HG02623 (cell line): ENCODE measurements around the gene DLX2.

Experiments
- ATAC-seq: cut with Tn5 transposase; IDR thresholded peaks from one replicate; pipeline ENCODE4 v1.9.1; 2021; ENCODE audit warnings: moderate library complexity; ENCODE audit not compliant: unreplicated experiment

The DLX2 gene

DNA sequence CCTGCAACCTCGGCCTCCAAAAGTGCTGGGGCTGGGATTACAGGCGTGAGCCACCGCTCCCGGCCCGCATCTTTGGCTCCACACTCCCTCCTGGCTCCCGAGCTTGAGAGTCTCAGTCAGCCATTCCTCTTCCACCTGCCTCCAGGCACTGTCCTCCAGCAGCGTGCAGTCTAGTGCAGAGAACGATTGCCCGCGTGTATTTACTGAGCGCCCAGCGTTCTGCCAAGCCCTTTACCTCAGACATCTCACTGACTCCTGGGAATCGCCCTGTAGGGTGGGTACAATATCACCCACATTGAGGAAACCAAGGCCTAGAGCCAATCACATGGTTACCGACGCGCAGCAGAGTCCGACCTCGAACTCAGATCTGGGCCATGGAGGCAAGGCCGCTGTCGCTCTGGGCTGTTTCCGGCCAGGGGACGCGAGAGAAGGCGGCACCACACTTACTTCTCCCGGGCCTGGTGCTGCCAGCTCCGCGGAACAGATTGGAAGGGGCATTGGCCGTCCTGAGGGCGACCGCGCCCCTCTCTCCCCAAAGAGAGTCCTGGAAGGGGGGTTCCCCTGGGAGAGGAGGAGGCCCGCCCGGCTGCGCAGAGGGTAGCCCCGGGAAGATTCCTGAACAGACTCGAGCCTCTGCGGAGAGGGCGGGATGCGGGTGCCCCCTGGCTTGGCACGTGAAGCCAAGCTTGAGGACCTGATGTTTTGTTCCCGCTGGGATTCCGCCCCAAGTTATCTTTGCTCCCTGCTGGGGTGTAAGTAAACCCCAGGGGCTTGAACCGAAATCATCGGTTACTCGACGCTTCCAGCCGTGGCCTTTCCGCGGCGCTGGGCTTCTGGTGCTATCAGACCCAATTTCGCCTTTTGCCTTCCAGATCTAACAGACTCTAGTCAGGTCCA, 5.2 kb upstream of the DLX2 start:
- ATAC-seq: no peak

- ATAC-seq: no peak
Measured at GRCh38 chr2:172106108-172106961, 3.6 kb upstream of the DLX2 start.

- no peak for ATAC-seq
Measured at GRCh38 chr2:172105471-172106107, 2.9 kb upstream of the DLX2 start.

DNA sequence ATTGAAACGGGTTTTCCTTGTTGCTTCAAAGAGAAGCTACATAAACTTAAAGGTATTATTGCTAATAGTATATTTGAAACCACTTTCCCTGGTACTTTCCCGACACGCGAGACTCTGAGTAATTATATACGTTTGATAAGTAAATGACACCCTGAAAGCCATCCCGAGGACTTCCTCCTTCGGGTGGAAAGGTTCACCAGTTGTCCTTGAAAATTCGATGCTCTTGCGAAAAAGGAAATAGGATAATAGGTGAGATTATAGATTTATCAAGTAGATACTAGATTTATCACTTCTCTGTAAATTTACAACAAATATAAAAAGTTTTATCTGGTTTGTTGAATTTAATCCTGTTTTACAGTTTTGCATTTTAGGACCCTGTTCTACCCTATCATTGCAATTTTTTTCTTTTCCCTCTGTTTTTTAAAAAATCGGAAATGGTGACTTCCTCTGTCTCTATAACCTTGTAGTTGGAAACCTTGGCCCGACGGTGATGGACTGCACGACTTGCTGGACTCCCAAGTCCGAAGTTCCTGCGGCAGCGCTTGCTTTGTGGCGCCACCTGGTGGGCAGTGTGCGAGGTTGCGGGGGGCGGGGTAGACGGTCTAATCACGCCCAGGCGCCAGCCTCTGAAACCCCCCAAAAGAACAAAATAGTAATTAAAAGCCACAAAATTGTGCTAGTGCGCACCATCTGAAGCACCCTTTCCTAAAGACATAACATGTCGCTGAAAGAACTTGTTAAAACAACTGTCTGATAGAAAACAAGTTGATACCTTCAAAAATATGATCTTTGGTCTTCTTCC, 972 bp upstream of the DLX2 start:
- no peak for ATAC-seq

DNA sequence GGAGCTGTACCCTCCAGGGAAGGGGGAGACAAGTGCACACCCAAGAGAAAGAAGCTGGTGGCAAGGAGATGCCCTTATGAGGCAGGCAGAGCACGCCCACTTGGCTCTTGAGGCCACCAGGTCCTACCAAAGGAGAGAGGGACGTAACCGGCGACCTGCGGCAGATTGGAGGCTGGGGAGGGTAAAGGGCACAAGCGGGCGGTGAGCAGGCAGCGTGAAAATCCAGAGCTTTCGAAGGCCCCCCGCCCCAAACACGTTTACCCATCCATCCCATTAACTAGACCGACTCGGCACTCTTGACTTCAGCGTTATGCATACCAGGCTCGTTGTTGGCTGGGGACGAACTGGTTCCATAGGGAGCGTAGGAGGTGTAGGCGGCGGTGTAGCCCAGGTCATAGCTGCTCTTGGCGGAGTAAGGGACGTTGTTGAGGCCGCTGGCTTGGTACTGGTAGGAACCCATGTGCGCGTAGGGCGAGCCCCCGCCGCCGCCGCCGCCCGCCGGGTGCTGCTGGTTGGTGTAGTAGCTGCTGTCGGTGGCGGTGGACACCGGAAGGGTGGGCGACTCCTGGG, 794 bp downstream of the DLX2 start:
- ATAC-seq: no peak

GRCh38 chr2:172100935-172101820, 1.5 kb downstream of the DLX2 start:
- no peak for ATAC-seq

DNA sequence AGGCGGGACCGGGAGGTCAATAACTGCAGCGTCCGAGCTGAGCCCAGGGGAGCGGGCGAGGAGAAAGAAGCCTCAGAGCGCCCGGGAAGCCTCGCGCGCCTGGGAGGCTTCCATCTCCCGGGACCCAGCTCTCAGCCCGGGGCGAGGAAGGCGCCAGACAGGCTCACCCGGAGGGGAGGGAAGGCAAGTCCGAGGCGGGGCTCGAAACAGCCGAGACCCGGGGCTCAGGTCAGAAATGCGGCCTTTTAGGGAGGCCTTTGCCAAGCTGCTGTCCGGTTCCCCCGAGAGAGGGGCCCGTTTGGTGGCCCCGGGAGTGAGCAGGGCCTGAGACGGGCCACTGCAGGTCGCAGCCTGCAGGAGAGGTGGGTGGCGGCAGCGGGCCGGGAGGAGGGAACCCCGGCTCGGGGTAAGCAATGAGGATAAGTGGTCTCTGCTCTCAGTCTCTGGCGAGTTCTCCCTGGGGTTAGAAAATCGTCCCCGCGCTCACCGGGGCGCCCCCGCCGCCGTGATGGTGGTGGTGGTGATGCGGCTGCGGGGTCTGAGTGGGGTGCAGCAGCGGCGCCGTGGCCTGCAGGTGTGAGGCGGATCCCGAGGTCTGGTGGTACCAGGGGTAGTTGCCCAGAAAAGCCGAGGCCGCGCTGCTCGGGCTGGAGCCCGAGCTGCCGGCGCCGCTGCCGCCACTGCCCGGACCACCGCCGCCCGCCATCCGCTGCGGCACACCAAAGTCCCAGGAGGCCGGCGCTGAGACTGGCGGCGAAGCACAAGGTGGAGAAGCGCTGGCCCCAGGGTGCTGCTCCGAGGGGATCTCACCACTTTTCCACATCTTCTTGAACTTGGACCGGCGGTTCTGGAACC, 2.4 kb downstream of the DLX2 start:
- no peak for ATAC-seq

- ATAC-seq: no peak
Measured at GRCh38 chr2:172099472-172100079, 3.1 kb downstream of the DLX2 start.

- no peak for ATAC-seq
Measured at GRCh38 chr2:172098650-172099471, 3.8 kb downstream of the DLX2 start.

DNA sequence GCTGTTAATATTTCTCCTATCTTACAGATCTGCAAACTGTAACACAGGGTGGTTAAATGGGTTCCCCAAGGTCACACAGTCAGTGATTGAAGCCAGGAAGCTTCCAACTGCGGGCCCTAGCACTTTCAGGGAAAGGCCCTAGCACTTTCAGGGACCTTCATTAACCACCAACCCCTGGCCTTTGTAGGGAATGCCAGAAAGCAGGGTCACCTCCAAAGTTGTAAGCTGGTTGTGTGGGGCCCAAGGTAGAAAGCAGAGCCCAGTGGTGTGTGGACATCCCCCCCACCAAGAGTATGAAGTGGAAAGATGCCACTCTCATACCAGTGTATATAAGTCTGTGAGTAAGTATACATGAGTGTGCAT, 4.4 kb downstream of the DLX2 start:
- ATAC-seq: no peak

DNA sequence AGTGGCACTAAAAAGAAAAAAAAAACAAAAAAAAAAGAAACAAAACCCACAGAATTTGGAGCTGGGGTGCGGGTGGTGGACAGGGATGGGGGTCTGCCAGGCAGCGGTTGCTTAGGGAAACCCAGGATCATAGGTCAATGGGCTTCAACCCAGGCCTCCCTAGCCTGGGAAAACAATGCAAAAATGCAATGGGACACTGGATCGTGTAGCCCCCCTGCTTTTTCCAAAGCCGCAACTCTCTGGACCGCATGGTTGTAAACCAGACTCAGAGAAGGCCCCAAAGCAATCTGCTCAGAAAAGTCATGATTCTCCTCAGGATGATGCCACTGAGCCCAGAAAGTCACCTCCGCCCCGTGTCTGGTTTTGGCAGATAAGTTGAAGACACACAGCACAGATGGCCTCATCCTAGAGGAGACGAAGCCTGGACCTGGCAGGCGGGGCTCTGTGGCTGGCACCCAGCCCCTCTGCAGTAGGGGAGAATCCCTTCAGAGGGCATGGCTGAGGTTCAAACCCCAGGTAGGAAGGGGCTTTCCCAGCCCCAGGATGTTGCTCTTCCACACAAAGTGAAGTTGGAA, 5.1 kb downstream of the DLX2 start:
- ATAC-seq: no peak

DNA sequence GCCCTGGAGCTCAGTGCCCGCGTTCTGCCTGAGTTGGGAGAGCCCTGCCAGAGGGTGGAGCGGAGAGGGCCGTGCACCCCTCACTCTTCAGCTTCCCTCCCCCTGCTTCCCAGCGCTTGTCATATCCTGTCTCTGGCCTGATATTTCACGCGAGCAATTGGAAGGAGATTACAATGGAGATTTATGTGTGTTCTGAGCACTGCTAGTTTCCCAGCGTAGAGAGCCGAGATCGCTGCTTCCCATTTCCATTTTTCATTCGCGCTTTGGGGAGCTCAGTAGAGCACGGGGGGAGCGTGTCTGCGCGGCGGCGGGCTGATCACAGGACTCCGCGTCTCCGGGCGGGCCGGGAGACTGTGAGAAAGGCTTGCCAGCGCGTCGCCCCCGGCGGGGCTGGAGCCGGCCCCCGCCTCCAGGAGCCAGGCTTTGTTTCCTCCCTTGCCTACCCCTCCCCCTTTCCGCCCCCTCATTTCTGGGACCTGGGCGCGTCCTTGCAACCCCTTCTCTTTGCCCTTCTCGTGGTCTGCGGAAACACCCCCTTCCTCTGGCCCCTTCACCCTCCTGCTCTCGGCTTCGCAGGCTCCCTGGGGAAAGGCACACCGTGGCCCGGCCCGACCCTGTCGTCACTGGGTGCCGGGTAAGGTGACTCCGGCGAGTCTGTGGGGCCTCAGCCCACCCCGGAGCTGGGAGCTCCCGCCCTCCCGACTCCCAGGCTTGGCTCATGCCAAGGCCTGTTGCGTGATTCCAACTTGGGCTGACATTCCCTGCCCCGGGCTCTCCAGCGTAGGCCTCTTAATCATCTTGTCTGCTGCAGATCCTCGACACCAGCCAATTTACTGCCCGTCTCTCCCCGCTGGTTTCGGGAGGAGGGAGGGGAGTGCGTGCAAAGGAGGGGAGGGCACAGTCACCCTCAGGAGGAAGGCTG, 5.8 kb downstream of the DLX2 start:
- no peak for ATAC-seq

DNA sequence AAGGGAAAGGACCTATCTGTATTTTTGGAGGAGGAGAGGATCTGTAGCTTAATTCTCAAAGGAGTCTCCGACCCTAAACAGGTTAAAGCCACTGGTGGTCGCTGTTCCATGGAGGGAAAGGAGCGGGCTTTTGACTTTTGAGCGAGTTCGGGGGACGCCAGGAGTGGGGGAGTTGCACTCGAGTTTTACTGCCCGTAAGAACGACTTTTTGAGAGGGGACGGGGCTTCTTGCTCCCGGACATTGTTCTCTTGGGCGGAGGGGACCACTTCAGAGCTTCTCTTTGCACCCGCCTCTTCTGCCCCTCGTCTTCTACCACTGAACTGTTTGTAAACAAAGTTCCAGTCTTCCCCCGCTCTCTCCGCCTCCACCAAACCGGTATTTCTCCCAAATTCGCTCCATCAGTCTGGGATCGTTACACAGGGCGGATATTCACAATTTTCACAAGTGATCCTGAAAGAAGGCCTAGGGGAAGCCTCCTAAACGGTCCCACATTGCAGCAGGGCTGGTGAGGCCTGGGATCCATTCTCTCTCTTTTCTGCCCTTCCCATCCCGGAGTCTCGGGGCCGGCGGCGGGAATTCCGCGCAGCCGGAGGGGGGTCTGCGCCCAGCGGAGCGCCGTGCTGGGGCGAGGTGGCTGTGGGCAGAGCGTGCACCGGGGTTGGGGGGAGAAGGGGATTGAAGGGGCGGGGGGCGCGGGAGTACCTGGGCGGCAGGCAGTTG, 6.6 kb downstream of the DLX2 start:
- no peak for ATAC-seq

DNA sequence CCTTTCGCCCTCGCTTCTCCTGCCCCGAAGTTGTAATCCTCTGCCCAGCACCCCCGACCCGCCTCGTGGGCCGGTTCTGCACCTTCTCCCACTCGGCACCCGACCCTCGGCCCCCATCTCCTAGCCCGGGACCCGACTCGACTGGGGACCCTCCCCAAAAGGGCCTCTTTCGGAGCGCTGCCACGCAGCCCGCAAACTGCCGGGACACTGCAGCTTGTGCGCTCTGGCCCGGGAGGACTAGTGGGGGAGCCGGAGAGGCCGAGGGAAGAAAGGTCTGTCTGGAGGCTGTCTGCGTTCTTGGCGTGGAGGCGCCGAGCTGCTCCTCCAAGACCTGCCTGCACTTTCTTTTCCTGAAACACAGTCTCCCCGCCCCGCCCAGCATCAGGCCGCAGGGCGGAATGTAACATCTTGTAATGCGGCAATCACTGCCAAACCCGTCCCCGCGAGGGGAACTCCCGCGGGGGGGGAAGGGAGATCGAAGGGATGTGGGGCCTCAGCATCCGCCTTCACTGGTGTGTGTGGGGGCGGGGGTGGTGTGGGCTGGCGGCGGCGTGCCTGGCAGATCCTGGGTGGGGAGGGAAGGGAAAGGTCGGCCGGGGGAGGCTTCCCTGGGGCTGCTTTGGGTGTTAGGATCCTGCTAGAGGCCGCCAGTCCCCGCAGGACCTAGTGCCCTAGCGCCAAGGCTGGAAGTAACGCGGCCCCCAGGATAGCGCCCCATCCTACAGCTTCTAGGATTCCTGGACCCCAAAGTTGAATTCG, 7.4 kb downstream of the DLX2 start:
- ATAC-seq: no peak
